Measurements from ENCODE around the gene TMTC3.
"Not testable (repeated sequence)": the region's sequence is repeated elsewhere in the genome, so short reads cannot be mapped to it uniquely, and the experiment has no call there.

TMTC3 gene

GRCh38 chr12:88167384-88167783, 25.3 kb downstream of the TMTC3 start:
- no peak for FAIRE-seq

DNA sequence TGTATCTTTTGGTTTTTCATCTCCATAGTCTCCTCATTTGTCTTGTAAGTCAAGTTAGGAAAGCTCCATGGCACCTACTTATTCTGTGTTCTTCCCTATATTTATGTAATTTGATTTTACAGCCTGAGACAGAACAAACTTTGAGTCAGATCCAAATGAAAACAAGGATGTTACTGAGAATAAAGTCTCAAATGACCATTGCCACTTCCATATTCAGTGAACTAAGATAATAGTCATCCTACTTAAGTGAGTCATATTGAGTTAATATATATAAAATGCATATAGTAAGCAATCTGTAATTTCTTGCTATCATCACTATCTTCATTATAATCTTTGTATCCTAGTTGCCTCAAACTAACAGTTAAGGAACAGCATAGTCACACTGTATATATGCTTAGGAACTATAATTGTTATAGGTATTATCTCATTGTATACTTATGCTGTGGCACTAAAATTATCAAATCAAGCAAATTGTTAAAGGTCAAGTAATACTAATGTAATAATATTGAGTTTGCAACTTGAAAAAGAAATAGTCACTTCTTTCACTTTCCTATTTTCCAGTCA, 30.8 kb downstream of the TMTC3 start:
- FAIRE-seq: no peak

- FAIRE-seq: no peak
Observed at GRCh38 chr12:88175544-88175943, 33.4 kb downstream of the TMTC3 start.

GRCh38 chr12:88179436-88180014, 37.4 kb downstream of the TMTC3 start:
- no peak for FAIRE-seq

- FAIRE-seq: no peak
Observed at GRCh38 chr12:88181881-88182280, 39.8 kb downstream of the TMTC3 start.

DNA sequence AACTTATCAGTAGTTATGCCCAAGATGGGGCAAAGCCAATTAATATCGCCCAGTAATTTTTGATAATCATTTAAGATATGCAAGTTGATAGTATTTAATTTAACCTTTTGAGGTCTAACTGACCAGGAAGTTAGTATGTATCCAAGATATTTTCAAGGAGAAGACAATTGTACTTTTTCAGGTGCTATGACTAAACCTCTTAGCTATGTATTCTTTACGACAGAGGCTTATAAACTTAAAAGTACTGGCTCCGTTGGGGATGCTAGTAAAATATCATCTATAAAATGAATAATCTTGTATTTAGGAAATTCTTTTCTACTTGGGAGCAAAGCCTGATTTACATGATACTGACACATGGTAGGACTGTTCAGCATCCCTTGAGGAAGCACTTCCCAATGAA, 40.3 kb downstream of the TMTC3 start:
- no peak for FAIRE-seq

GRCh38 chr12:88184196-88184595, 42.1 kb downstream of the TMTC3 start:
- no peak for FAIRE-seq

GRCh38 chr12:88185279-88185678, 43.2 kb downstream of the TMTC3 start:
- FAIRE-seq: no peak

DNA sequence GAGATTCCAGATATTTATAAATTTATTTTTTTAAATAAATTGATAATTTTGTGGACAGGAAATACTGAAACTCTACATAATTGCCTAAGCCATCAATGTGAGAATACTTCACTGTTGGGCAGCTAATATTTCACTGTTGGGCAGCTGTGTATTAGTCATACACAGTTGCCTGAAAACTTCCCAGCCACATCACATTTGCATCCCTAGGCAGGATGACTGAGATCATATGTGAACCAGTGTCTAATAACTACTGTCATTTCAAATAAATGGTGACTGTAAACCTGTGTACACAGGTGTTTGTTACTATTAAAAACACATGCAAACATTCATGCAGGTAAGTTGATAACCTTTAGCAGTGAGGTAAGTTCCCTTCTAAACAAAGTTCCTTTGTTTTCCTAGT, 43.9 kb downstream of the TMTC3 start:
- FAIRE-seq: no peak

- no peak for FAIRE-seq
Observed at GRCh38 chr12:88187571-88187970, 45.5 kb downstream of the TMTC3 start.

GRCh38 chr12:88188180-88188579, 46.1 kb downstream of the TMTC3 start:
- no peak for FAIRE-seq

DNA sequence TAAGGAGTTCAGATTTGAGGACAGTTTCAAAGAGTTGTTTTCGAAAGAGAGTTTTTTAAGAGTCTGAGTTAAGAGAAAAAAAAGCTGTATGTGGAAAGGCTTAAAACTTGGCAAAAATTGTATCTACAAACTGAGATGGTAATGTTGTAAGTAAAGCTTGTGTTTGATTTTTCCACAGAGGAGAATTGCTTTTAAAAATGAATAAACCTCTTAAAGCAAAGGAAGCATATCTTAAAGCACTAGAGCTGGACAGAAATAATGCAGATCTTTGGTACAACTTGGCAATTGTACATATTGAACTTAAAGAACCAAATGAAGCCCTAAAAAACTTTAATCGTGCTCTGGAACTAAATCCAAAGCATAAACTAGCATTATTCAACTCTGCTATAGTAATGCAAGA, 50.3 kb downstream of the TMTC3 start:
- no peak for FAIRE-seq

DNA sequence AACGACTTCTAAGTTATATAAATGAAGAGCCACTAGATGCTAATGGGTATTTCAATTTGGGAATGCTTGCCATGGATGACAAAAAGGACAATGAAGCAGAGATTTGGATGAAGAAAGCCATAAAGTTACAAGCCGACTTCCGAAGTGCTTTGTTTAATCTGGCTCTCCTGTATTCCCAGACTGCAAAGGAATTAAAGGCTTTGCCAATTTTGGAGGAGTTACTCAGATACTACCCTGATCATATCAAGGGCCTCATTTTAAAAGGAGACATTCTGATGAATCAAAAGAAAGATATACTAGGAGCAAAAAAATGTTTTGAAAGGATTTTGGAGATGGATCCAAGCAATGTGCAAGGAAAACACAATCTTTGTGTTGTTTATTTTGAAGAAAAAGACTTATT, 52.8 kb downstream of the TMTC3 start:
- FAIRE-seq: no peak

DNA sequence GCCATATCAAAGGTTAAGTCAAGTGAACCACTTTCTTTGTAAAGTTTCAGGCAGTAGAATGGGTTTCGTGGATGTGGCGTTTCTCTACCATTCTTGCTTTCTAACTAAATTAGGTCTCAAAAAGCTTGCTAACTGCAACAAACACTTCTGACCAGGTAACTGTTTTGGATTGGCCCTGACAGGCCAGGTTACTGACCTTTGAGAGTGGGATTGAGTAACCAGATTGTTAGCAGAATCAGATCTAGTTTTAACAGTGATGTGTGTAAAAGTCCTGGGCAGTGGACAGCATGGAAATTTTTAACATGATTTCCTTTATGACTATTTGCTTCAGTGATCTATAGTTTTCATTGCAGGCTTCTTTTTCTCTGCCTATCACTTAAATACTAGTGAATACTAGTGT, 57.9 kb downstream of the TMTC3 start:
- FAIRE-seq: no peak

GRCh38 chr12:88202500-88202899, 60.4 kb downstream of the TMTC3 start:
- FAIRE-seq: no peak

DNA sequence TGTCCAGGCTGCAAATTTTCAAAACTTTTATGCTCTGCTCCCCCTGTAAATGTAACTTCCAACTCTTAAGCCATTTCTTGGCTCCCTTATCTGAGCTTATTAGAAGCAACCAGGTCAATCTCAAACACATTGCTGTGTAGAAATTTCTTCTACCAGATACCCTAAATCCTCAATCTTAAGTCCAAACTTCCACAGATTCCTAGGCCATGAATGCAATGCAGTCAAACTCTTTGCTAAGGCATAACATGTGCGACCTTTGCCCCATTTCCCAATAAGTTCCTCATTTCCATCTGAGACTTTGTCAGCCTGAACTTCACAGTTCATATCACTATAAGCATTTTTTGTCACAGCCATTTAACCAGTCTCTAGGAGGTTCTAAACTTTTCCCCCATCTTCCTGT, 64.5 kb downstream of the TMTC3 start:
- no peak for FAIRE-seq

- no peak for FAIRE-seq
Observed at GRCh38 chr12:88207921-88208620, 66.0 kb downstream of the TMTC3 start.

DNA sequence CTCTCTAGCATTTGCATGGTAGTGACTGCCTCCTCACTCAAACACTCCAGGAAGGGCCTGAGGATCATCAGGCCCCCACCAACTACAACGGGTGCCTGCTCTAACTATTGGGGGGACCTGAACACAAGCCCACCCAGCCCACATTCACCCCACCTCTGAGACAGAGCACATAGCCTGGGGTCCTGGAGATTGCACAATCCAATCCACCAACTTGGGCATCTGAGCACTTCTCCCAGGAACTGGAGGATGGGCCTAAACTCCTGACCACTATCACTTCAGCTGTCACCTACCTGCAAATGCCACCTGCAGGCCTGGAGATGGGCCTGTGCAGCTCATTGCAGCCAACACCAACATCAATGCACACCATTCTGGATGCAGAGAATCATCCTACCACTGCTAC, 66.6 kb downstream of the TMTC3 start:
- no peak for FAIRE-seq

DNA sequence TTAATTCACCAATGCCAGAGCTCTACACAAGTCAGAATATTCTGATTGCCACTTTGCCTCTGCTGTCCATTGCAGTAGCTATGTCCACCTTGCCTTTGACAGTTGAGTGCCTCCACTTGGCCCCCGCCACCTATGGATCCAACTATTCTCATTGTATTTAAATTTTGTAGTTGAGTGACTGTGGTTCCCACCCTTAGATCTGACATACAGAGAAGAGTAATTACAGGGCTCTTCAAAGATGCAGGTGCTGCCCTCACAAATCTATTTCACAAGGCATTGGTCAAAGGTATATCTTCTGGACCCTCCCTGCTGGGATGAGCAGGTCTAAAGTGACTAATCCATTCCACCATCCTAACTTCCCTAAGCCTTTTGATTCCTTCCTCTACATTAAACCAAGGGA, 68.2 kb downstream of the TMTC3 start:
- FAIRE-seq: not testable (repeated sequence)

- FAIRE-seq: no peak
Observed at GRCh38 chr12:88218293-88218692, 76.2 kb downstream of the TMTC3 start.

DNA sequence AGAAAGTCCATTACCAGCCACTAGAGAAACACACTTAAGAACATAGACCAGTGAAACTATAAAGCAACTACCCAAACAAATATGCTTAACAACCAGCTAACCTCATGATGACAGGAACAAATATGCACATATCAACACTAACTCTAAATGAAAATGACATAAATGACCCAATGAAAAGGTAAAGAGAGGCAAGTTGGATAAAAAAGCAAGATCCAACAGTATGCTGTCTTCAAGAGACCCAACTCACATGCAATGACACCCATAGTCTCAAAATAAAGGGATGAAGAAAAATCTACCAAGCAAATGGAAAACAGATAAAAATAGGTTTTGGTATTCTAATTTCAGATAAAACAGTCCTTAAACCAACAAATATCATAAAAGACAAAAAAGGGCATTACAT, 77.8 kb downstream of the TMTC3 start:
- FAIRE-seq: no peak

DNA sequence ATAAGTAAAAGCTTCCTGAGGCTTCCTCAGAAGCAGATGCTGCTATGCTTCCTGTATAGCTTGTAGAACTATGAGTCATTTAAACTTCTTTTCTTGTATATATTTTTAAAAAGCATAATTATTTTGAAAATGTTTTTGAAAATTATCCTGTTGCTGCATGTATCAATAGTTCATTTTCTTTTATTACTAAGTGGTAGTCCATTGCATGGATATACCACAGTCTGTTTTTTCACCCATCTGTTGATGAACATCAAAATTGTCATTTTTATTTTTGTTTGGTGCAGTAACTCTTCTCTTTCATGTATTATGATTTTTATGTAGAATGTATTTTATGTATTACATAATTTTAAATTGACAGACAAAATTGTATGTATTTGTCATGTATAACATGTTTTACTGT, 81.4 kb downstream of the TMTC3 start:
- FAIRE-seq: no peak

DNA sequence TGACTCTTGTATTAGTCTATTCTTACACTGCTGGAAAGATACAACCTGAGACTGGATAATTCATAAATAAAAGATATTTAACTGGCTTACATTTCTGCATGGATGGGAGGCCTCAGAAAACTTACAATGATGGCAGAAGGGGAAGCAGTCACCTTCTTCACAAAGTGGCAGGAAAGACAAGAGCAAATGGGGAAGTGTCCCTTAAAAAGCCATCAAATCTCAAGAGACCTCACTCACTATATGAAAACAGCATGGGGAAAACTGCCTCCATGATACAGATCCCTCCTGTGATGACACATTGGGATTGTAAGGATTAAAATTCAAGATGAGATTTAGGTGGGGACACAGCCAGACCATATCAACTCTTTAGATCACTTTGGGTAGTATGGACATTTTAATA, 83.7 kb downstream of the TMTC3 start:
- FAIRE-seq: no peak

DNA sequence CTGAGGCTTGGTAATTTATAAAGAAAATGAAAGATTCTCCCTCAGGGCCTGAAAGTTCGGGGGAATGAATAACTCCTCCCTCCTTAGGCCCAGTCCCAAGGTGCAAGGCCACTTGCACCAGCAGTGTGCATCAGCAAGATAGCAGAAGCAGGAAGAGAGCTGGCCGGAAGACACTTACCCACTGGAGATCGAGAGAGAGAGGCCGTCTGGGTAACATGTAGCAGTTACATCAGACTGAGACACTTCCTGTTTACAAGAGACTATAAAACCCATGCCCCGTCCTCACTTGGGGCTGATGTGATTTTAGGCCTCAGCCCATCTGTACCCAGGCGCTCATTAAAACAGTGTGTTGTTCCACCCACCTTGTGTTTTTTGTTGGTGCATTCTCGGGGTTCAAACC, 85.2 kb downstream of the TMTC3 start:
- no peak for FAIRE-seq

GRCh38 chr12:88227871-88228270, 85.8 kb downstream of the TMTC3 start:
- no peak for FAIRE-seq
